Measurements from ENCODE around the gene SEC14L2.

GRCh38 chr22:30383061-30383460 is 13.8 kb upstream of the SEC14L2 start:
- no peak for TF ChIP-seq POLR2A (IDR thresholded peaks at IDR 0.05; ENCODE audit: low read depth, low read length)
- TF ChIP-seq POLR2AphosphoS5 (IDR thresholded peaks at IDR 0.05; ENCODE audit: low read depth, low read length): no peak
- no peak for TF ChIP-seq TAF1 (IDR thresholded peaks at IDR 0.05; ENCODE audit: low read depth, low read length)
- TF ChIP-seq SPI1 (IDR thresholded peaks at IDR 0.05; ENCODE audit: low read depth, low read length): no peak
- no peak for TF ChIP-seq PAX5 (IDR thresholded peaks at IDR 0.05; ENCODE audit: insufficient read depth, low read length, severe bottlenecking)
- no peak for TF ChIP-seq POU2F2 (IDR thresholded peaks at IDR 0.05; ENCODE audit: low read depth, low read length)

Measured in GM12891 (cell line).